C4-2B (cell line): Measurements from ENCODE around the gene KIF13A.

Experiments used
- CTCF ChIP-seq: fragments of 450-650 bp; conservative IDR thresholded peaks from 2 replicates; pipeline ENCODE4 v1.5.1; 2017; ENCODE audit warnings: mild to moderate bottlenecking
- ZFX ChIP-seq: fragments of 450-650 bp; IDR thresholded peaks from 2 replicates; pipeline ENCODE4 v1.6.1; 2017

- no peak for TF ChIP-seq CTCF
- TF ChIP-seq ZFX: no peak
These were observed 30.3 kb downstream of the KIF13A start for GRCh38 chr6:17957086-17957485.
